K562 (cell line): ENCODE measurements around the gene KRTAP5-4. TPM values are rescaled to one million over a fixed set of nuclear protein-coding genes. Genes with fewer than 3 reads are reported as not detected.

ENCODE experiments used
- BDP1 ChIP-seq: IDR thresholded peaks from 3 replicates; pipeline ENCODE4 v1.6.1; 2011; ENCODE audit not compliant: insufficient read length, insufficient read depth
- E2F5 ChIP-seq: sonication (generic); formaldehyde crosslinking; IDR thresholded peaks from 2 replicates; pipeline ENCODE4 v1.8.0; 2022; ENCODE audit warnings: mild to moderate bottlenecking, missing genetic modification reagents
- JUN ChIP-seq, 2 experiments: sonication (generic) in 1 of 2; formaldehyde crosslinking in 1 of 2; IDR thresholded peaks; 2 replicates each; pipeline versions ENCODE4 v1.6.1 to v1.8.0; 2012 to 2022; ENCODE audit warnings: borderline replicate concordance in 2 of 2, mild to moderate bottlenecking in 2 of 2, improper control_type of control experiment in 1 of 2, low read depth in 1 of 2, low read length in 1 of 2, missing genetic modification reagents in 1 of 2
- KAT8 ChIP-seq: fragments of 450-650 bp; IDR thresholded peaks from 2 replicates; pipeline ENCODE4 v1.6.1; 2016; ENCODE audit warnings: low read depth, mild to moderate bottlenecking
- MXD1 ChIP-seq: fragments of 250-450 bp; sonication (Bioruptor Pico); IDR thresholded peaks from 2 replicates; pipeline ENCODE4 v1.8.0; 2021; ENCODE audit warnings: borderline replicate concordance, mild to moderate bottlenecking, moderate library complexity; ENCODE audit not compliant: poor library complexity, severe bottlenecking
- NCOA2 ChIP-seq, 2 experiments: fragments of 450-650 bp; IDR thresholded peaks; 2 replicates each; pipeline ENCODE4 v1.6.1; 2018; ENCODE audit warnings: mild to moderate bottlenecking in 2 of 2, moderate library complexity in 1 of 2; ENCODE audit not compliant: partially characterized antibody in 2 of 2
- NKRF ChIP-seq: fragments of 450-650 bp; IDR thresholded peaks from 2 replicates; pipeline ENCODE4 v1.6.1; 2016; ENCODE audit warnings: borderline replicate concordance
- NR3C1 ChIP-seq: sonication (generic); formaldehyde crosslinking; IDR thresholded peaks from 2 replicates; pipeline ENCODE4 v1.8.1; 2022; ENCODE audit warnings: missing genetic modification reagents
- RB1 ChIP-seq: fragments of 450-650 bp; IDR thresholded peaks from 2 replicates; pipeline ENCODE4 v1.6.1; 2017; ENCODE audit warnings: low read depth, mild to moderate bottlenecking
- SMAD1 ChIP-seq: fragments of 150-350 bp; IDR thresholded peaks from 2 replicates; pipeline ENCODE4 v1.6.1; 2014; ENCODE audit warnings: low read length, low read depth; ENCODE audit not compliant: partially characterized antibody
- TEAD2 ChIP-seq: fragments of 450-650 bp; IDR thresholded peaks from 2 replicates; pipeline ENCODE4 v1.6.1; 2016; ENCODE audit warnings: missing genetic modification characterization, control low read depth, missing compliant biosample characterization
- TEAD4 ChIP-seq, 2 experiments: sonication (generic) in 1 of 2; formaldehyde crosslinking in 1 of 2; IDR thresholded peaks; 2 replicates each; pipeline versions ENCODE4 v1.6.1 to v1.8.0; 2012 to 2022; ENCODE audit warnings: borderline replicate concordance in 1 of 2, inconsistent platforms in 1 of 2, low read length in 1 of 2, mild to moderate bottlenecking in 1 of 2, missing genetic modification reagents in 1 of 2
- TFAP4 ChIP-seq: sonication (generic); formaldehyde crosslinking; IDR thresholded peaks from 2 replicates; pipeline ENCODE4 v1.8.0; 2022; ENCODE audit warnings: missing genetic modification reagents, mild to moderate bottlenecking, moderate library complexity, borderline replicate concordance
- VEZF1 ChIP-seq: fragments of 200-800 bp; sonication (Bioruptor generic); IDR thresholded peaks from 2 replicates; pipeline ENCODE4 v1.6.1; 2017; ENCODE audit warnings: missing genetic modification characterization, missing compliant biosample characterization
- ZFX ChIP-seq: sonication (generic); formaldehyde crosslinking; IDR thresholded peaks from 2 replicates; pipeline ENCODE4 v1.8.0; 2022; ENCODE audit warnings: mild to moderate bottlenecking, missing genetic modification reagents, moderate library complexity
- ZNF239 ChIP-seq: fragments of 250-450 bp; sonication (Bioruptor Pico); IDR thresholded peaks from 2 replicates; pipeline ENCODE4 v1.4.0; 2020; ENCODE audit warnings: mild to moderate bottlenecking
- ZNF41 ChIP-seq: fragments of 250-450 bp; sonication (Bioruptor Pico); conservative IDR thresholded peaks from 2 replicates; pipeline ENCODE4 v1.4.0; 2020; ENCODE audit warnings: mild to moderate bottlenecking
- polyA plus RNA-seq, 8 experiments: library from polyadenylated mRNA; depleted of rRNA in 4 of 8; stranded (reverse) in 5 of 8; unstranded in 3 of 8; fragments of >200 nt; fragmentation: Nextera tagmentation in 2 of 8; fragmentation: Illumina TruSeq in 1 of 8; extraction: Ambion mirVana in 2 of 8; extraction: Trizol in 1 of 8; gene quantifications; 2 replicates each; pipeline versions ENCODE4 v1.2.1 to v1.2.3, GENCODE V29; 2011 to 2014; ENCODE audit warnings: inconsistent platforms in 1 of 8, missing spikeins in 1 of 8
- total RNA-seq, 7 experiments: library from RNA; depleted of rRNA in 6 of 7; stranded (reverse); fragments of >200 nt in 6 of 7; fragmentation: Illumina TruSeq in 2 of 7; extraction: Trizol in 2 of 7; gene quantifications; 2 replicates each; pipeline versions ENCODE4 v1.2.1 to v1.2.3, GENCODE V29; 2011 to 2021; ENCODE audit warnings: low replicate concordance in 1 of 7

The KRTAP5-4 gene
- total and polyA plus RNA-seq, 9 of the 15 experiments (the other 6 are each of a cell fraction or from before 2014, with no cell fraction given) = not detected

GRCh38 chr11:1572197-1573076 lies 49.5 kb downstream of the KRTAP5-4 start, which contains the start of gene DUSP8 (continued):
- TF ChIP-seq ZNF239 (CRISPR knock-in tag) = no peak
- no peak for TF ChIP-seq NKRF
- TF ChIP-seq NR3C1 (CRISPR knock-in tag) = no peak
- TF ChIP-seq TEAD2 (tag) = no peak
- no peak for TF ChIP-seq BDP1
- no peak for TF ChIP-seq TFAP4 (CRISPR knock-in tag)
- peak; percentile 45 for TF ChIP-seq ZFX (CRISPR knock-in tag)
- TF ChIP-seq KAT8 = no peak
- no peak for TF ChIP-seq E2F5
- TF ChIP-seq TEAD4 (IDR thresholded peaks at IDR 0.05; ENCODE audit: low read length) = no peak
- TF ChIP-seq TEAD4 (CRISPR knock-in tag; IDR thresholded peaks at IDR 0.05; ENCODE audit: borderline replicate concordance) = no peak
- TF ChIP-seq SMAD1 = no peak
- peak; percentile 97 for TF ChIP-seq JUN (IDR thresholded peaks at IDR 0.05; ENCODE audit: borderline replicate concordance, low read depth, low read length)
- TF ChIP-seq JUN (CRISPR knock-in tag; IDR thresholded peaks at IDR 0.05; ENCODE audit: borderline replicate concordance) = 0 out of 2 replicates have a peak, but pooled peaks have one; percentile 37
- TF ChIP-seq NCOA2 (IDR thresholded peaks at IDR 0.05; ENCODE audit: partially characterized antibody in 2 of 2) = no peak
- TF ChIP-seq MXD1 (CRISPR knock-in tag) = no peak
- 0 out of 2 replicates have a peak, but pooled peaks have one; percentile 14 for TF ChIP-seq RB1
- peak; percentile 90 for TF ChIP-seq VEZF1 (CRISPR knock-in tag)
- no peak for TF ChIP-seq ZNF41 (CRISPR knock-in tag)
